ENCODE data around the gene CCDC149.

- TF ChIP-seq CTCF (IDR thresholded peaks at IDR 0.05) (no peak), RAD21 (conservative IDR thresholded peaks at IDR 0.05 in 1 of 2, IDR thresholded peaks at IDR 0.05 in 1 of 2) (no peak), POLR2A (IDR thresholded peaks at IDR 0.05; ENCODE audit: low read length) (no peak)
Observed at GRCh38 chr4:24896056-24896455, 16.8 kb downstream of the CCDC149 start.
